DMS 273 (cell line): ENCODE measurements around the gene GALNT2.

ENCODE experiments used
- DNase-seq: peaks from one replicate; lab custom pipeline; 2025; ENCODE audit not compliant: unreplicated experiment; lab: John Stamatoyannopoulos, UW

GALNT2 gene

DNA sequence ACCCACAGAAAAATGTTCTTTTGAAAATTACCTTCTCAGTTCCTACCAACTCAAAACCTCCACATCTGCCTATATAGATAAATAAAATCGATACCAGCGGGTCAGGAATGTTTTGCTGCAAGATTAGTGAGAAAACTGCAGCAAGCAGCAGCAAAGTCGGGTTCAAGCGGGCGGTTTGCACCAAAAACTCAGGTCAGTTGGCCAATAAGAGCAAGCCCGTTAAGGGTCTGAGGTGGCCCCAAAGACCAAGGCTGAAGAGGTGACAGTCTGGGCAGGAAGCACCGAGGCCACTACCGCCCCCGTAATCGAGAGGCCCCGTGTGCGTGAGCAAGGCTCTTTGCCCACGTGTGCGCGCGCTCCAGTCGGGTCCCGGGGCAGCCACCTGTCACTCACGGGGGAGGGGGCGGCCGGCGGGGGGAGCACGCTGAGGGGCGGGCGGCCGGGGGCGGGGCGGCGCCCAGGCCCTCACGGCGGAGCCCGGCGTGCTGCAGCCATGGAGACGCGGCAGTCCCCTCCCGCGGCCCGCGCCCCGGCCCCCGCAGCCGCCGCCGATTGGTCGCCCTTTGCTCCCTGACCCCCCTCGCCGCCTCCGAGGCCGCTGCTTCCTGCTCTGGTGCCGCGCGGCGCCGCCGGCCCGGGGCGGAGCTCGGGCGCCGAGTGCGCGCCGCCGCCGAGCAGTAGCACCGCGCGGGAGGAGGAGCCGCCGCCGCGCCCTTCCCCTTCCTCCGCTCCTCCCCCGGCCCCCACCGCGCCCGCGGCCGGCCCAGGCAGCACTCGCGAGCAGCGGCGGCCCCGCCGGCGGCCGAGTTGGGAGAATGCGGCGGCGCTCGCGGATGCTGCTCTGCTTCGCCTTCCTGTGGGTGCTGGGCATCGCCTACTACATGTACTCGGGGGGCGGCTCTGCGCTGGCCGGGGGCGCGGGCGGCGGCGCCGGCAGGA, at the start of gene GALNT2:
TSS of gene GALNT2 (plus strand) at position 773 of the 939 bp plus-strand sequence. CDS start at position 816, 43 bp downstream.
- DNase-seq: peak; percentile 97

DNA sequence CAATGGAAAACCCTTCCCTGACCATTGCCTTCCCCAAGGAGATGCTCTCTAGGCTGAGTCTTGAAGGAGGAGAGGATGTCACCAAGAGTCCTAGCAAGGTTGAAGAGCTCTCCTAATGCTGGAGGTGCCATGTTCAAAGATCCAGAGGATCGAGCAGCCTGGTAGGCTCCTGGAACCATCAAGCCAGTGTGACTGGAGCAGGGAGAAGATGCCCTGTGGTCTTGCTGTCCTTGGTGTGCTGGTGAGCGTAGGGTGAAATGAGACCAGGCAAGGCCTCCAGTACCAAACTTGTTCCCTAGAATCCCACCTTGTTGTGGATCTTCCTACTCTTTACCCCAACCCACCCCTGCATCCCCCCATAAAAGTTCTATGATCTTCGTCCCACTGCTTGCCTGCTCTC, 46.6 kb upstream of the GALNT2 start:
- DNase-seq: no peak

DNA sequence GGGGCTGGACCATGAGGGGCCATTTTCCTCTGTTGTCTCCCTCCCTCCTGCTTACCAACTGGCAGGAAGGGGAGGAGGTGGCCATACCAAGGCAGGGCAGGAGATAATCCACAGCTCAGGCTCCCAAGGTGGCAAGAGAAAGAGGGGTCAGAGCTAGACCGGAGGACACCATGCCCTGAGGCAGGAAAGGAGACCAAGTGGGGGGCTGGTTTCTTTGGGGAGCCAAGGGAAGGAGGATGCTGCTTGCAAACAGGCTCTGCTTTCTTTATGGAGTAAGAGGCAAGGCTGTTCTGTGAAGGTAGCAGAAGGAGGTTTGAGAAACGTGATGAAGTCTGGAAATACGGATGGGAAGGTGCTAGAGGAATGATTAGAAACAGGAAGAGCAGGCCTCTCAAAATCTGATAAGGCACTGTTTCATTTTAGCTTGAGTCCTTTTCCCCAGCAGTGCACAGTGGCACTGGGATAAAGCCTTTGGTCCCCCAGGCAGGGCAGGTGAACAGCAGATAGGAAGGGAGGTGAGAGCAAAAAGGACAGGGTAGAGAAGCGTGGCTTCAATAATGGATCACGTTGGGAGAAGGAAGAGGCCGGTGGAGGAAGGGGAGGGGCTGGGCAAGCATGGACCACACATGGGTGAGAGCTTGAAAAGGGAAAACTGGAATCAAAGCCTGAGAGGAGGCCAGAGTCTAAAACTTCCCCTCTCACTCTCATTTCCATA, 44.2 kb upstream of the GALNT2 start:
- DNase-seq: no peak

DNA sequence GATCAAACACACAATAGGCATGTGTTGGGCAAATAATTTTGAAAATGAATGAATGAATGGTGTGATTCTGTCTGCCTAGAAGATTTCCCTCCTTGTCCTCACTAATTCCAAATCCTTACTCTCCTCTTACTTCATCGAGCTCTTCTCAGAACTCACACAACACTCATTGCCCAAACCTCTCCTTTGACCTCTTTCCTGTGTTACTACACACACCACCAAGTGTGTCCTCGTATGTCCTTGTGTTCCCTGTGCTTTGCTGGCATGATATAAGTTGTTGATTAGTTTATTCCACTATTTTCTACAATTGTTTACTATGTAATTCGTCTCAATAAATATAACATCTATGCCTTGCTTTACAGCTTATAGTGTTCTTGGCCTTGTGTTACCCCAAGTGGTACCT, 41.4 kb upstream of the GALNT2 start:
- no peak for DNase-seq

DNA sequence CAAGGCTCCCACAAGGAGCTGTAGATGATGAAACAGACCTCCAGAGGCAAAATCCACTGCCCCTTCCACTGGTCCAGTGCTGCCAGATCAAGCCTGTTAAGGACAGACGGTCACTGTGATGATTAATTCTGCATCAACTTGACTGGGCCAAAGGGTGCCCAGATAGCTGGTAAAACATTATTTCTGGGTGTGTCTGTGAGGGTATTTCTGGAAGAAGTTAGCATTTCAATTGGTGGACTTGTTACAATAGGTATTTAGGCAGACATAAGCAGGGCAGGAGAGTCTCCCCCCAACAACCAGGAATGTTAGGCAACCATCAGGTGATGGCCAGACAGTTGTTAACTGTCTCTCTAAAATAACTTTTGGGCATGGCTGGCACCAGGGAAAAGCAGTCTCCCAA, 40.9 kb upstream of the GALNT2 start:
- no peak for DNase-seq

DNA sequence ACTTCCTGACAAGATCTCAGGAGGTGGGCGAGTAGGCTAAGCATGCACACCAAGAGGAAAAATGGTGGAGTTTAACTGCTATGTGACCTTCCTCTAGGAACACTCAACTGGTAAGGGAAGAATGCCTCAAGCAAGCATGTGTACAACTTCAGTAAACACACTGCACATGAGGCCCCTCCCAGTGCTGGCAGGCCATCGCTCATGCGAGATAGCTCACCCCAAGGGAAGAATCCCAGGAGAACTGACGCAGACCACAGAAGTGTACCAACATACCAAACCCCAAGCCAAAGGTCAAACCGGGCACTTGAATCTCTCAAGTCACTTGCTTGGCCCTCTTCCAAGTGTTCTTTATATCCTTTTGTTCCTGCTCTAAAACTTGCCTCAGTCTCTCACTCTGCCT, 40.5 kb upstream of the GALNT2 start:
- DNase-seq: no peak

DNA sequence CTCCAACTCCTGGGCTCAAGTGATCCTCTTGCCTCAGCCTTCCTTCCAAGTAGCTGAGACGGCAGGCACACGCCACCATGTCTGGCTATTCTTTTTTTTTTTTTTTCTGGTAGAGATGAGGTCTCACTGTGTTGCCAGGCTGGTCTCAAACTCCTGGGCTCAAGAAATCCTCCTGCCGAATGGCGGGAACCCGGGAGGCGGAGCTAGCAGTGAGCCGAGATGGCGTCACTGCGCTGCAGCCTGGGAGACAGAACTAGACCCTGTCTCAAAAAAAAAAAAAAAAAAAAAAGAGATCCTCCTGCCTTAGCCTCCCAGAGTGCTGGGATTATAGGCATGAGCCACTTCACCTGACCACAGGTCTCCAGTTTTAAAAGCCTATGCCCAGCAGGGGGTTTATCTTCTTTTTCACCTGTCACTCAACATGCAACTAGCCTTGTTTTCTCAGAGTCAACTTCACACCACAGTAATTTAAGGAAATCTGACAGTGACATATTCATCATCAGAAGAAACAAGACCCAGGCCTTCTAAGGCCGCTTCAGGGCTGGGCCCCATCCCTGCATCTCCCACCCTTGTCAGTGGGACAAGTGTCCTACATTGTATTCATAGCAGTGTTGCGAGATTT, 38.3 kb upstream of the GALNT2 start:
- DNase-seq: no peak

DNA sequence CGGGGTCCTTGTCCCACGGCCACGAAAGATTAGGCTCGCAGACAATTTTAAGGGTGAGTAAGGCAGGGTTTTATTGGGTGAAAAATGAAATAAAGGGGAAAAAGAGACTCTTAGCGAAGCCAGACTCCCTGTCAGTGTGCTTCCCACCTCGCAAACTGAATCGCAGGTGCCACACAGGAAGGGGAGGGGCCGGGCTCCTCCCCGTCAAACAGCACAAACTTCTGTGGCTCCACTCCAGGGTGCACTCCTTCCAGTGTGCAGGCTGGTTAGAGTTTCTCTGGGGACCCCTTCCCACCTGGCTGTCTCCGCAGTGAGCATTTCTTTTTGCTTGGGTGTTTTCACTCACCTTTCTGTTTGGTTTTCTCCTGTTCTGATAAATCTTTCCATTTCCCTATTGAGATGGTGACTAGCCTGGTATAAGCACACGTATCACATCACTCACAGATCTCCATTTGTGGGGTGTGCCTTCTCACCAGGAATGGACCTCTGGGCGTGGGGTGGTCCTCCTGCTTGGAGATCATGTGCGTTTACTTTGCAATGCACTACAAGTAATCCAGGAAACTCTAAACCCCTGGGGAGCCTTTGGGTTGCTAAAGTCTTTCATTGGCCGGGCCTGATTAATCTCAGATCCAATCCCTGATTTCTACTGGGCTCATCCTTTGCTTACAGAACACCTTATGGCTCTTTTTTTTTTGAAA, 37.6 kb upstream of the GALNT2 start:
- no peak for DNase-seq

DNA sequence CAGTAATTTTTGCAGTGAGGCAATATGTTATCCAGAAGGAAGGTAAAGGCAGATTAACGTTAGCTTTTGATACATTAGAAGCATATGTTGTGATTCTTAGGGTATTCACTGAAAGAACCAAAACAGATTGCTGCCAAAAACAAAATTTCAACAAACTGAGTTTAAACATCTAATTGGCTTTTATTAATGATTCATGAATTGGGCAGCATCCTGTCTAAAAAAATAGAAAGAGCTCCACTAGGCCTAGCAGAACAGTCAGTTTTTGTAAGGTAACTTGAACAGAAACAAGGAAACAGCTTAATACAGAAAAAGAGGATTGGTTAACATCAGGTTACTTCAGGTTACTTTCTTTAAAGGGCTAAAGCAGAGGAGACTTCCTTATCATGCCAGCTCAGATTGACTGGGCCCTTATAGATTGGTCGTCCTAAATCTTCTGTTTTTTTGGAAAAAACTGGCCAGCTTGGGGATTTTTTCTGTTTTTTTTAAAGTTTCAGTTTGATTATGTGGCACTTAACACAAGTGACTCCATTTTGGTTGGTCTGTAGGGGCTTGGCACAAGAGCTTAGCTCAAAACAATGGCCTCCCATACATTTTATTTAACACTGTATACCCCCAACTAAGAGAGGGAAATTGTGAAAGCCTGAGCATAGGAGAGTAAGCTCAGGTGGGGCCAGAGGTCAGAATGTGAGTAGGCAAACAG, 36.8 kb upstream of the GALNT2 start:
- no peak for DNase-seq

DNA sequence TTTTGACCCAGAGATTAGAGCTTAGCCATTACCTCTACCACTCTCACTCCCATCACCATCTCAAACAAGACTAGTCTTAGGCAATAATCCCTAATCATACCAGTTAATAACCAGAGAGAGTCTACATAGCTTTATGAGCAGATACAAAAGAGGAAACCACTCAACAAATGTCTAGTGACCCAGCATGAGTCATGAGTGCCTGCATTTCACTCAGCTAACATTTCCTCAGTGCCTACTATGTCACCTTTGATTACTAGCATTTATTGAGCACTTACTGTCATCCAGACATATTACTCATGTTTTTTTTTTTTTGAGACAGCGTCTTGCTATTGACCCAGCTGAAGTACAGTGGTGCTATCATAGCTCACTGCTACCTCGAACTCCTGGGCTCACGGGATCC, 35.9 kb upstream of the GALNT2 start:
- DNase-seq: no peak

DNA sequence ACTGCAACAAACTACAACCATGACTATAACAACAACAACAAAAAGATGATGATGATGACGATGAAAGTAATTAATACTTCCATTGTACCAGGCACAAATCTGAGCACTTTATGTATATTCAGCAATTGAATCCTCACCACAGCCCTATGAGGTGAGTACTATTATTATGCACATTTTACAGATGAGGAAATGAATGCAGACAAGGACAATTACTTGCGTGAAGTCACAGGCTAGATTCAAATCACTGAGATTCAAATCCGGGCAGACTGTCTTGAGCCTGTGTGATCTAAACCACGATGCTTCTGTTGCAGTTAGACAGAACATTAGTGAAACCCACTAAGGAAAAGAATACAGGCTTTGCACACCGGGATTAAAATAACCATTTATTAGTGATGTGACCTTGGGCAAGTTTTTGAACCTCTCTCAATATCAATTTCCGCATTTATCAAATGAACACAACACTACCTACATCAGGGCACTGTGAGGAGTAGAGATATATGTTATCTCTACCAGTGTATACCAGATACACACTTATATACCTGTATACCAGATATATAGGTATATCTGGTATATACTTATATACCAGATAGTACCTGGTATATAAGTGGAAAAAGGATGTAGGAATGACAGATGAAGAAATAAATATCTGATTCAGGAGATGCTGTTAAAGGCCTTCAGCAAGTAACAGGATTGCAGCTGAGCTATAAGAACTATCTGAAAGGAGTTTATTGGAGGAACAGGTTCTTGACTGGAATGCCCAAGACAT, 34.3 kb upstream of the GALNT2 start:
- no peak for DNase-seq

DNA sequence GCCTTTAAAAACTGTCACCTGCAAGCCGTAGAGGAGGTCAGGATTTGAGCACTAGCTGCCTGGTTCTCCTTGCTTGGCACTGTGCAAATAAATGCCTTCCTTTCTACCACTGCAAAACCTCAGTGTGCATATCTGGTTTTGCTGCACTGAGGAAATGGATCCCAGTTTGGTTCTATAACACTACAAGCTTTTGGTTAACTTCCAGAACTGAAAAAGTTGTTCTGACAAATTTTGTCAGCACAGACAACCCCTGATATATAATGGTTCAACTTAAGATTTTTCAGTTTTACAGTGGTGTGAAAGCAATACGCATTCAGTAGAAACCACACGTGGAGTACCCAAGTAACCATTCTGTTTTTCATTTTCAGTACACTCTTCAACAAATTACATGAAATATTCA, 29.8 kb upstream of the GALNT2 start:
- no peak for DNase-seq

DNA sequence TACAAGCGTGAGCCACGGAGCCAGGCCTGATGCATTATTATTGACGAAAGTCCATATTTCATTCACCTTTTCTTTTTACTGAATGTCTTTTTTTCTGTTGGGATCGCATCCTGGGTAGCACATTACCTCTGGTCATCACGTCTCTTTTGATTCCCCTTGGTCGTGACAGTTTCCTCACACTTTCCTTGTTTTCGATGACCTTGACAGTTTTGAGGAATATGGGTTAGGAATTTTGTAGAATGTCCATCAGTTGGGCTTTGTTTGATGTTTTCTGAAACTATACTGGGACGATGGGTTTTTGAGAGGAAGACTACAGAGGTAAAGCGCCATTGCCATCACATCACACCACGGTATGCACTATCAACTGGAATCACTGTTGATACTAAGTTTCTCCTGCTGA, 26.6 kb upstream of the GALNT2 start:
- no peak for DNase-seq

DNA sequence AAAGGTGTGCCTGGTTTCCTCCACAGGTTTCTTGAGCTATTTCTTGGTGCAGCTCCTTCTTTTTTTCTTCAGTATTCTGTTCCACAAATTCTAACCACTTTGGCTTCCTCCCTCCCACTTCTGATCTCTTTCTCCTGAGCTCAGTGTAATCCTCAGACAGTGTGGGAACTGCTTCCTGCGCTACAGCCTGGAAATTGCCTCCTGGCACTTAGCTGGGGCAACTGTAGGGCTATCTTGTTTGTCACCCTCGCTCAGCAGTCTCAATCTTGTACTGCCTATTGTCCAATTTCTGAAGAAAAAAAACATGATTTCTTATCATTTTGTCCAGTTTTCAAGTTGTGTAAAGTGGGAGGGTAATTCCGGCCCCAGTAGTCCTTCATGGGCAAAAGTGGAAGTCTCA, 24.0 kb upstream of the GALNT2 start:
- DNase-seq: no peak

DNA sequence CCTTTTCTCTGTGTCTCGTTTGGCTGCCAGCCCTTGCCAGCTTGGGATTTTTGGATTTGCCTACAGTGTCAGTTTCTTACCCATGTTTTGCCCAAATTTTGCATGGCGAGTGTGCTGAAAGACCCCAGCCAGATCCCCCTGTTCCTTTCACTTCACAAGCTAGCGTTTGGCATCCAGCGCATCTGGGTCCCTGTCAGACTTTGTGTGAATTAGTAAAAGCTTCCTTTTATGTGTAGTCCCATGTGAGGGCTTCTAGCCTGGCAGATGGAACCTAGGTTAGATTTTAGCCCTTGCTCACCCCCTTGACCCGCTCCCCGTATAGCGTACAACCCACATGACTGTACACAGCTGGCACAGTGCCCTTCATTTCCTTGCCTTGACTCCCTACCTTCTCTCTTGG, 22.3 kb upstream of the GALNT2 start:
- DNase-seq: no peak

DNA sequence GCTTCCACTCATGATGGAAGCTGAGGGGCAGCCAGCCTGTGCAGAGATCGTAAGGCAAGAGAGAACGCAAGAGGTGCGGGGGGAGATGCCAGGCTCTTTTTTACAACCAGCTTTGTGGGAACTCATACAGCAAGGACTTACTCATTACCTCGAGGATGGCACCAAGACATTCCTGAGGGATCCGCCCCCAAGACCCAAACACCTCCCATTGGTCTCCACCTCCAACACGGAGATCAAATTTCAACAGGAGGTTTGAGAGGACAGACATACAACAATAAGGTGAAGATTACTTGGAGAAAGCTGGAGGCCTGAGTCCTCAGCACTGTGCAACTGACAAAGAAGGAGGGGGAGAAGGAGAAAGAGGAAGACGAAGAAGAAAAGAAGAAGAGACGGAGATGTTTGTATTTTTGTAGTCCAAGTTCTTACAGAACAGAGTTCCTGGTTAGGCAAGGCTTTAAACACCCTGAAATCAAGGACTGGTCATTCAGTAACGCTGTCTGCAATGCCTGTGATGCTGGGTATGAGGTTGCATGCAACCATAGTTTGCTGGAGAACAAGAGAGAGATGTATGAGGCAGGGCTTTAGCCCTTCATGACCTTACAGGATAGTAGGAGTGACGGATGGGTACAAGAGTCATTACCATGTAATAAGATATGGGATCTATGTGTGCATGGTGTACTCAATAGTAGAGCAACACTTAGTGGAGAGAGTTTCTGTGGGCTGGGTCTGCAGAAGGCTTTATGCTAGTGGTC, 19.7 kb upstream of the GALNT2 start:
- DNase-seq: no peak

DNA sequence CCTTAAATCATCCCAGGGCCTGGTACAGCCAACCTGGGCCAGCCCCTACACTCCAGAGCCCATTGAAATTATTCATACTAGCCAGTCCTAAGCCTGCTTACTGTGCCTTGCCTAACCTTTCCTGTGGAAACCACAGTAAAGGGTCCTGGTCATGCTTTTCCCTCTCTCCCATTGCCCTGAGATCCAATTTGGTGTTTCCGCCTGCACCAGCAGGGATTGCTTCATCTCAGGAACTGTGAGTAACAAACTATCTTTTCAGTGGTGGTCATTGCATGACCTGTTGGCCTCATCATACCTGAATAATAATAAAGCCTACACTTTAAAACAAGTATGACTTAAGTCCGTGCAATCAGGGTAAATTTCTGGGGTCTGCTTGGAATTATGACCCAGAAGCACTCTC, 18.7 kb upstream of the GALNT2 start:
- no peak for DNase-seq

DNA sequence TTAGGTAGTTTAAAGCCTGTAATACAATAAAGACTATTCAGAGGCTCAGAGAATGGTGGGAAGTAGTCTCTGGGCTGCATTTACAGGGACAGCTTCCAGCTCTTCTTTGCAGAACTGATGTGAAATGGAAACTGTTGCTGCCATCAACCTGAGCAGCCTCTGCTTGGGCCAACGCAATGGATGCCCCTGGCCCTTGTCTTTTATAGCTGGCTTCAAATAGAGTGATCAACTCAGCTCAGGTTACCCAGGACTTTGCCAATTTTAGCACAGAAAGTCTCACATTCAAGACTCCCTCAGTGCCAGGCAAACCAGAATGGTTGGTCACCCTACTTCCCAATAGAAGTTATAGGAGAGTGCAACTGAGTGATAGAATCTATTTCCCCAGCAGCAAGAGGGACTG, 18.1 kb upstream of the GALNT2 start:
- no peak for DNase-seq

DNA sequence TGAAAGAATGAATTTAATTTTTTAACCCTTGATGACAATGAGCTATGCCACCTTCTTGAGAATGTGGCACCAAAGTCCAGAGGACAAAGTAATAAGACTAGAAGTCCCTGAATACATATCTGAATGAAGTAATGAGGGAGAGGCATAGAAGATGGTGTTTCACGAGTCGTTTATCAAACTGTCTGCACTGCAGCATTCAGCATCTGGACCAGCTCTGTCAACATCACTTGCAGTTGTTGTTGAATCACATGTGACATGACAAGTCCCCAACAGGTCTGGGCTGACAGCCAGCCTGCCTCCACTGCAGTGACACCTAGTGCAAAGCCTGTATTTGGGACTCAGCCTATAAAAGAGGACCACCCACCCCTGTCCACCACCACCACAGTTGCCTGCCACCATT, 17.3 kb upstream of the GALNT2 start:
- no peak for DNase-seq
